IPS-18a (cell line): ENCODE results near the gene CYS1.
"Not testable (repeated sequence)": the region's sequence is repeated elsewhere in the genome, so short reads cannot be mapped to it uniquely, and the experiment has no call there.

Source experiments
- H3K27ac ChIP-seq: one replicate; pipeline ENCODE4 v1.5.1; 2013; ENCODE audit warnings: low read length
- H3K27me3 ChIP-seq: one replicate; pipeline ENCODE4 v1.6.1; 2013; ENCODE audit warnings: mild to moderate bottlenecking, low read length; ENCODE audit not compliant: control insufficient read depth, insufficient read depth
- H3K36me3 ChIP-seq: one replicate; pipeline ENCODE4 v1.6.1; 2013; ENCODE audit warnings: low read depth, low read length; ENCODE audit not compliant: control insufficient read depth
- H3K4me1 ChIP-seq: one replicate; pipeline ENCODE4 v1.6.1; 2013; ENCODE audit warnings: low read depth, low read length; ENCODE audit not compliant: control insufficient read depth
- H3K4me3 ChIP-seq: one replicate; pipeline ENCODE4 v1.5.1; 2013; ENCODE audit warnings: low read length
- H3K9ac ChIP-seq: one replicate; pipeline ENCODE4 v1.6.1; 2013; ENCODE audit warnings: mild to moderate bottlenecking, low read length, moderate library complexity
- H3K9me3 ChIP-seq: one replicate; pipeline ENCODE4 v1.6.1; 2013; ENCODE audit warnings: low read depth, low read length; ENCODE audit not compliant: control insufficient read depth

CYS1 gene

DNA sequence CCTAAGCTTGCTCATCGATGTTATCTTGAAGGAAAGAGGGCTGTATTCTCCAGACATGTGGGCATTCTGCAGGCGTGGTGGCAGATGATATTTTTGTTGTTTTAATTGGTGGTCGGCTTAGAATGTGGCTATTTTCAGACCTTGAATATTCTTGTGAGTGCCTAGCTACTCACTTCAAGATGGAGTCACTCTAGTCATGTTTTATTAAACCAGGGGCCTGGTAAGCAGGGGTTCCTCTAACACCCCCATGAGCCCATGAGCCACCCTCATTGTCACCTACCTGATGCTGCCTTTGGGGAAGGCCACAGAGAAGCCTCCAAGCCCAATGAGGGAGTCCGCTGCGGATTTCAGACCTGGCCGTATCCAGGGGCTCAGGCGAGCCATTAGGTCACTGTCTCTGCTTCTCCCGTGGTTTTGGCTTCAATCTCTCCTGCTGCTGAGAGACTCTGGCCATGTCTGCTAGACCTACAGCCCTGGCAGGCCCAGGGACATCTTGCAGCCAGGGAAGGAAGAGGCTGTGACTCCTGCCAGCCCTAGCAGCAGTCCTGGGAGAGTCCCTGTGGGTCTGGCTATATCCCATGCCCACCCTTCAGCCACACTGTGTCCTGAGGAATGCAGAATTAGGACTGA lies 53.2 kb downstream of the CYS1 start:
- no peak overlapping the region for H3K9ac ChIP-seq
- H3K4me1 ChIP-seq, result peaks cover 13% of the 10 kb centered on the region
- no peaks in the 10 kb centered on the region for H3K27me3 ChIP-seq

DNA sequence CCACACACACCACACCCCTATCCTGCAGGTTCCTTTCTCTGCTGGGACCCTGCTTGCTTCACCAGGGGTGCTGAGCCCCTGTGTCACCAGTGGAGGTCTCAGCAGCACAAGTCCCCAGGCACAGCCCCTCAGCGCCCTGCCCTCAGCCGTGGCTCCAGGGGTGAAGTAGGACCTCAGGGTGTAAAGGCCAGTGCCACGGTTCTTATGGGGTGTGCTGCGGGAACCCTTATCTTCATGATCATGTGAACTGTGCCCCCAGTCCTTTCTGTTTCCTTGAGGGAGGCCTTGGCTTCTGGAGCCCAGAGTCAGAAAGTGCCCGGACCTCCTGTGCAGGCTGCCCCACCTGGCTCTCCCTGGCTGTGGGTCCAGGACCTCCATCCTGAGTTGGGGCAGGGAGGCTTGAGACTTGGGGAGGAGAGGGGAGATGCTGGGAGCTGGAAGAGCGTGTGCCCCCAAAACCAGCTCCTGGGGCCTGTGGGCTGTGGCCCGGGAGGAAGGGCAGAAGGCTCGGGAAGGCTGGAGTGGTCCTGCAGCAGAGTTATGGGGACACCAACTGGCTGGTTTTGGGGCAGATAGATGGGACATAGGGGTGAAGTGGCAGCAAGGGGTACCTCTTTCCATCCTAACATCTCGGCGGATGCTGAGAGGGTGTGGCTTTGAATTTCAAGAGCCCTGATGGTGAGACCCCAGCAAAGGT lies 57.1 kb downstream of the CYS1 start:
- Histone ChIP-seq H3K4me1 (no peaks in the 10 kb centered on the region), H3K27ac (no peak overlapping the region), H3K27me3 (no peaks in the 10 kb centered on the region), H3K9me3 (no peaks in the 10 kb centered on the region), H3K4me3 (no peak overlapping the region), H3K9ac (no peak overlapping the region), H3K36me3 (no peaks in the 10 kb centered on the region)

More for the DNA sequence above, 53.2 kb downstream of the CYS1 start:
- Histone ChIP-seq H3K27ac (no peak overlapping the region), H3K36me3 (no peaks in the 10 kb centered on the region), H3K9me3 (no peaks in the 10 kb centered on the region), H3K4me3 (no peak overlapping the region)

DNA sequence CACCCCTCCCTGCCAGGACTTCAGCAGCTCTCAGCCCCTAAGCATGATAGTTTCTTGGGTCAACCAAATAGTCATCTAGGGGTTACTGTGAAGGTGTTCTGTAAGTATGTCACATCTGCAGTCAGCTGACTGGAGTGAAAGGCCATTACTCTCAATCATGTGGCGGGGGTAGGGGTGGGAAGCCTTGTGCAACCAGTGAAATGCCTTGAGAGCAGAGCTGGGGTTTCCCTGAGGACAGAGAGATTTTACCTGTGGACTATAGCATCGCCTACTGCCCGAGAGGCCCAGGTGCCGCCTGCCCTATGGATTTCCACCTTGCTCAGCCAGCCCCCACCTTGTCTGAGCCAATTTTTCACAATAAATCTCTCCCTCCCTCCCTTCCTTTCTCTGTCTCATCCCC lies 57.8 kb downstream of the CYS1 start:
- Histone ChIP-seq H3K4me1 (no peaks in the 10 kb centered on the region), H3K9ac (no peak overlapping the region), H3K27me3 (no peaks in the 10 kb centered on the region), H3K4me3 (no peak overlapping the region), H3K27ac (no peak overlapping the region), H3K36me3 (no peaks in the 10 kb centered on the region), H3K9me3 (no peaks in the 10 kb centered on the region)

DNA sequence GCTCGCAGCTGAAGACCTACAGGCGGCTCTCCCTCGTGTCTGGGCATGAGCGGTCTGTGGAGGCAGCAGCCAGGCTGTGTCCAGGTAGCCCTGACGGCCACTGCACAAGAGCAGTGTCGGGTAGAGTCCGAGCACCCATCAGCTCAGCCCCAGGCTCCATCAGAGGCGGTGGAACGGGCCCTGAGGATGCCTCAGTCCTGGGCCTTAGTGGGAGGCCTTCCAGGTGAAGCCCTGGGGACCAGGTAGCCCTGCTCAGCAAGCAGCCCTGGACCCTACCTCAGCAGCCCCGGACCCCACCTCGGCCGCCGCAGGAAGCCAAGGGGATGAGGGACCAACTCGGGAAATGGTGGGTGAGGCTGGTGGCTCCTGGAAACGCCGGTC lies 58.2 kb downstream of the CYS1 start:
- Histone ChIP-seq H3K4me1 (no peaks in the 10 kb centered on the region), H3K36me3 (no peaks in the 10 kb centered on the region), H3K27ac (no peak overlapping the region), H3K27me3 (no peaks in the 10 kb centered on the region), H3K9ac (no peak overlapping the region), H3K4me3 (no peak overlapping the region), H3K9me3 (no peaks in the 10 kb centered on the region)

DNA sequence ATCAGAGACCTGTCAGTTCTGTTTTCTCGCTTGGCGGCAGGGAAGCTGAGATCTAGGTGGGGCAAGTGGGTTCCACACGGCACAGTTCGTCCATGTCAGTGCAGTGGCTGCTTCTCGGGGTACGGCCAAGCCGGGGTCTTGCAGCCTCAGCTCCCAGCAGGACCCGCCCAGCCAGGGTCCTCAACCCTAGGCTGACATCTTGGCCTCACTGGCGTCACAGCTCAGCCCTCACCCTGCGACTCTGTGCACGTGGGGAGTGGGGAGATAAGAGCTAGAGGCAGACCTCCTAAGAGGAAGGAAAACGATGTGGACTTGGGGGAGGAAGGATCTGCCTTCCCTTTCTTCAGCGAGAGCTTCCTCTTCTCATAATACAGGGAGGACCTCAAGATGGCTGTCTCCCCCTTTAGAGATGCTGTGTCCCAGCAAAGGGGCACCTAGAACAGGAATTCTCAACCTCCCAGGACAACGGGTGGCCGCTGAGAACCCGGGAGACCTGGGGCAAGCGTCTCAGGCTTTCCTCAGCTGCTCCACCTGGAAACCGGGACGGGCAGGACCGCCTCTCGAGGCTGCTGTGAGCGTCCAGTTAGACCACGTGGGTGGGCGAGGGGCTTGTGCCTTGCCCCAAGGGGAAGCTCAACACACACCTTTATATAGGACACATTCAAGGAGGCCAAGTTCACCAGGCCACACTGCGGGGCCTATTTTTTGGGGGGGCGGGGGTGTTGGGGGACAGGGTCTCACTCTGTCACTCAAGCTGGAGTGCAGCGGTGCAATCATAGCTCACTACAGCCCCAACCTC lies 60.4 kb downstream of the CYS1 start:
- H3K4me3 ChIP-seq, result no peak overlapping the region
- H3K4me1 ChIP-seq, result no peaks in the 10 kb centered on the region
- H3K27me3 ChIP-seq, result no peaks in the 10 kb centered on the region
- no peaks in the 10 kb centered on the region for H3K36me3 ChIP-seq
- H3K9ac ChIP-seq, result no peak overlapping the region
- no peak overlapping the region for H3K27ac ChIP-seq
- H3K9me3 ChIP-seq, result no peaks in the 10 kb centered on the region

DNA sequence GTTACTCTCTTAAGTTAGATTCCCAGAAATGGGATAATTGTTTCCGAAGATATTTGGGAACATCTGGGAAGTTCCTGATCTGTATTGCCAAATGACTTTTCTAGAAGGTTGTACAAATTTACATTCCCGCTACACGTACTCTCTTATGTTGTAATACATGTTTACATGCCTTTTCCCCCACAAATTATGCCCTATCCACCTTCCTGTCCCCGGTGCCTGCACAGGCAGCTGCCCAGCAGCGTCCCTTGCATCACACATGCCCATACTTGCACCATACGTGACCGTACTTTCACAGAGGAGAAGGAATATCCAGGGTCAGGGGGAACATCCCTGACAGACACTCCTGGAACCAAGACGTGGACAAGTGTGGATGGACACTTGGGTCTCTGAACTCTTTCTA lies 61.0 kb downstream of the CYS1 start:
- no peak overlapping the region for H3K27ac ChIP-seq
- H3K27me3 ChIP-seq, result no peaks in the 10 kb centered on the region
- H3K36me3 ChIP-seq, result no peaks in the 10 kb centered on the region
- no peak overlapping the region for H3K9ac ChIP-seq
- H3K4me1 ChIP-seq, result no peaks in the 10 kb centered on the region
- H3K9me3 ChIP-seq, result no peaks in the 10 kb centered on the region
- H3K4me3 ChIP-seq, result no peak overlapping the region

DNA sequence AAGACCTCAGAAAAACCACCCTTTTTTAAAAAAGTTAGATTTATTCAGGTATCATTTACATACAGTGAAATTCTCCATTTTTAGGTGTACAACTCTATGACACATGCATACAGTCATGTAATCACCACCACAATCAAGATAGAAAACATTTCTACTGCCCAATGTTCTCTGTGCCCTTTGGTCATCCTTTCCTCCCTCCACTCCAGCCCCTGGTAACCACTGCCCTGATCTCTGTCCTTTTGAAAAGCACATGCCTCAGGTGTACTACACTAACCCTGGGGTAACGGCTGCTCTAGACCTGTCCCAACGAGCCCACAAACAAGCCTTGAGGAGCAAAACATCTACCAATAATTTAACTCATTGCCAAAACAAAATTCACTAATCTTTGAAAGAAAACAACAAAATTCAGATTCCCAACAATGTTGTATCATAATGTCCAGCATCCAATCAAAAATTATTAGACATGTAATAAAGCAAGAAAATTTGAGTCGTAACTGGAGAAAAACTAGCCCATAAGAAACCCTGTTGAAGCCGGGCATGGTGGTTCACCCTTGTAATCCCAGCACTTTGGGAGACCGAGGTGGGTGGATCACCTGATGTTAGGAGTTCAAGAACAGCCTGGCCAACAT lies 62.8 kb downstream of the CYS1 start:
- Histone ChIP-seq H3K27me3 (no peaks in the 10 kb centered on the region), H3K9ac (no peak overlapping the region), H3K36me3 (no peaks in the 10 kb centered on the region), H3K27ac (no peak overlapping the region), H3K9me3 (no peaks in the 10 kb centered on the region), H3K4me1 (no peaks in the 10 kb centered on the region), H3K4me3 (no peak overlapping the region)

DNA sequence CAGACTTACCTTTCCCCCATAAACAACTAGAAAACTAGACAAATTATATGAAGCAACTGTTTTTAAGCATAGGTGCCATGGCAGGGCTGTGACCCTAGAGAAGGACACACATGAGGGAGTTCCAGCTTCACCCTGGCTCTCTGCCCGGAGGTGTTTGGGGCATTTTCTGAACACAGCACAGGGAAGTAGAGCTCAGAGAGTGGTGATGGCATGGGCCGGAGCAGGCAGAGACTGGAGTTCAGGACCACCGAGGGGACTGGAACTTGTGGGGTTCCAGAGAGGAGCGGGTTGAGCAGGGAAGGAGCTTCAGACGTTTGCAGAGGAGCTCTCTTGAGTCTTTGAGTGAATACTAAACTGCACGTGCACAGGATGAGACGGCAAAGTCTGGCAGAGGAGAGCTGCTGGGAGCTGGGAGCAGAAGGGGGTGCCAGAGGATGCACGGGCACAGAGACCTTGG lies 63.4 kb downstream of the CYS1 start:
- no peak overlapping the region for H3K9ac ChIP-seq
- no peaks in the 10 kb centered on the region for H3K27me3 ChIP-seq
- no peaks in the 10 kb centered on the region for H3K4me1 ChIP-seq
- H3K9me3 ChIP-seq, result no peaks in the 10 kb centered on the region
- H3K4me3 ChIP-seq, result no peak overlapping the region
- H3K27ac ChIP-seq, result no peak overlapping the region
- no peaks in the 10 kb centered on the region for H3K36me3 ChIP-seq

DNA sequence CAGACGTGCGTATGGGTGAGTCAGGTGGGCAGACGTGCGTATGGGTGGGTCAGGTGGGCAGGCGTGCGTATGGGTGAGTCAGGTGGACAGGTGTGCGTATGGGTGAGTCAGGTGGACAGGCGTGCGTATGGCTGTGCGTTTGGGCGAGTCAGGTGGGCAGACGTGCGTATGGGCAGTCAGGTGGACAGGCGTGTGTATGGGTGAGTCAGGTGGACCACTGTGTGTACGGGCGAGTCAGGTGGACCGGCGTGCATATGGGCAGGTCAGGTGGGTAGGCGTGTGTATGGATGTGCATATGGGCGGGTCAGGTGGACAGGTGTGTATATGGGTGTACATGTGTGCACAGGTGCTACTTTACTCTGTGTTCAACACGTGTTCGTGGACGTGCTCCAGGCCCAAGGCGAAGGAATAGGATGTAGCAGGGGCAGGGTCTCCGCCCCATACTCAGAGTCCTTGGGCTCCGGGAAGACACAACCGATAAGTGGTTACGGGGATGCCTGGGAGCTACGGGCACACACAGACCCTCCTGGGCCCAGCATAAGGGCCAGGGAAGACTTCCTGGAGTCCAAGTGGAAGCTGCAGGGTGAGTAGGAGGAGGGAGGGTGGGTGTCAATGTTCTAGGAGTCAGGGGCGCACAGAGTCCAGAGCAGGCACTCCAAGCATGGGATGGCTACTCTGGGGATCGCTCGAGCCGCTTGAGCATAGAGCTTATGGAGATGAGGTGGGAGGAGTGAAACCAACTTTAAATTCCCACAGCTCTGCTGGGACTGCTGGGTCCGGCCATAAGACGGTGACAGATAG lies 64.0 kb downstream of the CYS1 start:
- Histone ChIP-seq H3K27me3 (no peaks in the 10 kb centered on the region), H3K27ac (no peak overlapping the region), H3K4me1 (no peaks in the 10 kb centered on the region), H3K4me3 (no peak overlapping the region), H3K9me3 (no peaks in the 10 kb centered on the region), H3K9ac (no peak overlapping the region), H3K36me3 (no peaks in the 10 kb centered on the region)

DNA sequence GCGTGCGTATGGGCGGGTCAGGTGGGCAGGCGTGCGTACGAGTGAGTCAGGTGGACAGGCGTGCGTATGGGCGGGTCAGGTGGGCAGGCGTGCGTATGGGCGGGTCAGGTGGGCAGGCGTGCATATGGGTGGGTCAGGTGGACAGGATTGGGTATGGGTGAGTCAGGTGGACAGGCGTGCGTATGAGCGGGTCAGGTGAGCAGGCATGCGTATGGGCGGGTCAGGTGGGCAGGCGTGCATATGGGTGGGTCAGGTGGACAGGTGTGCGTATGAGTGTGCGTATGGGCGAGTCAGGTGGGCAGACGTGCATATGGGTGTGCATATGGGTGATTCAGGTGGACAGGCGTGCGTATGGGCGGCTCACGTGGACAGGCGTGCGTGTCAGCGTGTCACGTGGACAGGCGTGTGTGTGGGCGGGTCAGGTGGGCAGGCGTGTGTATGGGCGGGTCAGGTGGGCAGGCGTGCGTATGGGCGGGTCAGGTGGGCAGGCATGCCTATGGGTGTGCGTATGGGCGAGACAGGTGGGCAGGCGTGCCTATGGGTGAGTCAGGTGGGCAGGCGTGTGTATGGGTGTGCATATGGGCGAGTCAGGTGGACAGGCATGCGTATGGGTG lies 64.7 kb downstream of the CYS1 start:
- not testable (repeated sequence) for H3K9ac ChIP-seq, H3K27me3 ChIP-seq, H3K27ac ChIP-seq, H3K36me3 ChIP-seq, H3K9me3 ChIP-seq, H3K4me3 ChIP-seq, H3K4me1 ChIP-seq
